ENCODE results near the gene DUSP28.

Gene DUSP28

GRCh38 chr2:240569998-240570530 lies 9.9 kb downstream of the DUSP28 start:
- peak overlapping the region; percentile 98 for H3K27ac ChIP-seq
- ChIA-PET POLR2A (ENCODE audit: low non-redundant PET) (no interaction called here), CTCF (interaction anchor here (2.1 kb wide), 1 partner anchor 10 kb away, joined by 5 read pairs; no protein-coding TSS in a partner anchor)

GRCh38 chr2:240570531-240571313 lies 10.6 kb downstream of the DUSP28 start:
- ChIA-PET POLR2A (ENCODE audit: low non-redundant PET) (no interaction called here), CTCF (interaction anchor here (2.1 kb wide), 1 partner anchor 9 kb away, joined by 5 read pairs; no protein-coding TSS in a partner anchor)
- no peak for DNase-seq (ENCODE audit: low spot score)
- TF ChIP-seq CTCF (conservative IDR thresholded peaks at IDR 0.05; ENCODE audit: low read depth): no peak
- H3K27ac ChIP-seq: peak overlapping the region; percentile 98

More at GRCh38 chr2:240569998-240570530, 9.9 kb downstream of the DUSP28 start:
- no peak for TF ChIP-seq CTCF (conservative IDR thresholded peaks at IDR 0.05; ENCODE audit: low read depth)
- no peak for DNase-seq (ENCODE audit: low spot score)

- ChIA-PET CTCF (interaction anchor here (0.7 to 2.1 kb wide), 2 partner anchors 8 to 1368 kb away, joined by 3 to 5 read pairs; no protein-coding TSS in a partner anchor), POLR2A (ENCODE audit: low non-redundant PET) (interaction anchor here (0.7 kb wide), 1 partner anchor 10 kb away, joined by 3 read pairs; no protein-coding TSS in a partner anchor)
- DNase-seq (ENCODE audit: low spot score): no peak
- no peak for TF ChIP-seq CTCF (conservative IDR thresholded peaks at IDR 0.05; ENCODE audit: low read depth)
- peak overlapping the region; percentile 98 for H3K27ac ChIP-seq
Measured at GRCh38 chr2:240571314-240571973, 11.3 kb downstream of the DUSP28 start.

GRCh38 chr2:240572141-240573031 lies 12.2 kb downstream of the DUSP28 start:
- 0 out of 2 replicates have a peak overlapping the region, but pooled peaks have one; percentile 98 for H3K27ac ChIP-seq
- TF ChIP-seq CTCF (conservative IDR thresholded peaks at IDR 0.05; ENCODE audit: low read depth): no peak
- ChIA-PET CTCF (interaction anchor here (0.7 to 2.1 kb wide), 2 partner anchors 7 to 1369 kb away, joined by 3 to 5 read pairs; no protein-coding TSS in a partner anchor), POLR2A (ENCODE audit: low non-redundant PET) (interaction anchor here (0.7 kb wide), 1 partner anchor 9 kb away, joined by 3 read pairs; no protein-coding TSS in a partner anchor)
- DNase-seq (ENCODE audit: low spot score): no peak

GRCh38 chr2:240573071-240573515 lies 12.9 kb downstream of the DUSP28 start:
- CTCF ChIA-PET: no interaction called here

More at GRCh38 chr2:240573071-240573515, 12.9 kb downstream of the DUSP28 start:
- H3K27ac ChIP-seq: no peak overlapping the region; the same call in 1 of the 2 replicates
- POLR2A ChIA-PET (ENCODE audit: low non-redundant PET): no interaction called here
- DNase-seq (ENCODE audit: low spot score): no peak
- no peak for TF ChIP-seq CTCF (conservative IDR thresholded peaks at IDR 0.05; ENCODE audit: low read depth)
